GM23248 (cell line): Measurements from ENCODE around the gene SDR42E1. TPM values are rescaled to one million over a fixed set of nuclear protein-coding genes. Genes with fewer than 3 reads are reported as not detected.
A peak's percentile ranks its signal among the peaks of the same experiment; 100 is the strongest.
"Not testable (repeated sequence)": the region's sequence is repeated elsewhere in the genome, so short reads cannot be mapped to it uniquely, and the experiment has no call there.

Experiments used
- DNase-seq: peaks from one replicate; pipeline ENCODE4 v3.0.0-alpha.2; 2015
- H2AFZ ChIP-seq: fragments of 200-600 bp; sonication (generic); 2 replicates; pipeline ENCODE4 v1.6.1; 2016; ENCODE audit warnings: antibody characterized with exemption
- H3F3A ChIP-seq: fragments of 200-600 bp; sonication (generic); 2 replicates; pipeline ENCODE4 v1.6.1; 2016; ENCODE audit warnings: mild to moderate bottlenecking, antibody characterized with exemption, mixed run types; ENCODE audit not compliant: insufficient read depth
- H3K27ac ChIP-seq: fragments of 200-600 bp; sonication (generic); 2 replicates; pipeline ENCODE4 v1.5.1; 2016; ENCODE audit warnings: mild to moderate bottlenecking
- H3K27me3 ChIP-seq: fragments of 200-600 bp; sonication (generic); replicated peaks from 2 replicates; pipeline ENCODE4 v1.6.1; 2016; ENCODE audit warnings: mild to moderate bottlenecking; ENCODE audit not compliant: insufficient read depth
- H3K36me3 ChIP-seq: fragments of 200-600 bp; sonication (generic); 2 replicates; pipeline ENCODE4 v1.6.1; 2016; ENCODE audit warnings: low read depth, mild to moderate bottlenecking
- H3K4me1 ChIP-seq: fragments of 200-600 bp; sonication (generic); 2 replicates; pipeline ENCODE4 v1.6.1; 2016; ENCODE audit warnings: mild to moderate bottlenecking; ENCODE audit not compliant: insufficient read depth
- H3K4me2 ChIP-seq: fragments of 200-600 bp; sonication (generic); one replicate; pipeline ENCODE4 v1.6.1; 2016; ENCODE audit warnings: mild to moderate bottlenecking; ENCODE audit not compliant: unreplicated experiment
- H3K4me3 ChIP-seq: fragments of 200-600 bp; sonication (generic); 2 replicates; pipeline ENCODE4 v1.5.1; 2016; ENCODE audit warnings: mild to moderate bottlenecking
- H3K79me2 ChIP-seq: fragments of 200-600 bp; sonication (generic); 2 replicates; pipeline ENCODE4 v1.6.1; 2016; ENCODE audit warnings: mild to moderate bottlenecking; ENCODE audit not compliant: insufficient read depth
- H3K9ac ChIP-seq: fragments of 200-600 bp; sonication (generic); 2 replicates; pipeline ENCODE4 v1.6.1; 2016; ENCODE audit warnings: mild to moderate bottlenecking
- H3K9me2 ChIP-seq: fragments of 200-600 bp; sonication (generic); 2 replicates; pipeline ENCODE4 v1.6.1; 2016; ENCODE audit warnings: mixed run types, mild to moderate bottlenecking, moderate library complexity; ENCODE audit not compliant: insufficient read depth
- H3K9me3 ChIP-seq: fragments of 200-600 bp; sonication (generic); one replicate; pipeline ENCODE4 v1.6.1; 2017; ENCODE audit warnings: low read depth
- H4K20me1 ChIP-seq: fragments of 200-600 bp; sonication (generic); 2 replicates; pipeline ENCODE4 v1.6.0; 2016; ENCODE audit not compliant: insufficient read depth
- EZH2 ChIP-seq: fragments of 200-600 bp; sonication (generic); IDR thresholded peaks from 2 replicates; pipeline ENCODE4 v1.6.1; 2018; ENCODE audit warnings: antibody characterized with exemption, mild to moderate bottlenecking; ENCODE audit not compliant: insufficient read depth, poor library complexity, severe bottlenecking
- EZH2phosphoT487 ChIP-seq: fragments of 200-600 bp; sonication (generic); IDR thresholded peaks from 2 replicates; pipeline ENCODE4 v1.6.1; 2018; ENCODE audit warnings: antibody characterized with exemption, moderate library complexity, mild to moderate bottlenecking, low read depth; ENCODE audit not compliant: insufficient read depth
- WGBS, 2 experiments: methylation state at CpG; one replicate each; pipeline ENCODE4 v1.1.6; 2015 to 2017; ENCODE audit warnings: low lambda C conversion rate in 2 of 2, low coverage in 1 of 2; ENCODE audit errors: missing lambda C conversion rate in 2 of 2; 5-methylcytosine and 5-hydroxymethylcytosine counted together
- in situ Hi-C: fragments of 300-500 bp; cut with MboI; formaldehyde crosslinking; loops from 2 replicates; pipeline ENCODE4 v1.15.0; 2020
- polyA plus RNA-seq: library from polyadenylated mRNA; unstranded; fragments of >200 nt; fragmentation: Nextera tagmentation; extraction: Ambion mirVana; gene quantifications from 2 replicates; pipeline ENCODE4 v1.2.1, GENCODE V29; 2016
- total RNA-seq: library from RNA; depleted of rRNA; stranded (reverse); fragments of >200 nt; shearing (Covaris generic); gene quantifications from 2 replicates; pipeline ENCODE4 v1.2.3, GENCODE V29; 2014

SDR42E1 gene
- total and polyA plus RNA-seq, 2 experiments from 2014 or later, result not detected

GRCh38 chr16:81995651-81996050 is 15.6 kb downstream of the SDR42E1 start:
- Histone ChIP-seq H3K9ac (no peak overlapping the region), H3K27ac (no peak overlapping the region), H3K79me2 (no peaks in the 10 kb centered on the region), H3K4me1 (peaks cover 17% of the 10 kb centered on the region), H2AFZ (no peak overlapping the region), H3K4me2 (no peak overlapping the region), H4K20me1 (no peaks in the 10 kb centered on the region), H3K27me3 (no peaks in the 10 kb centered on the region), H3K4me3 (no peak overlapping the region), H3K9me3 (no peaks in the 10 kb centered on the region), H3K9me2 (no peaks in the 10 kb centered on the region), H3F3A (peaks cover 15% of the 10 kb centered on the region), H3K36me3 (no peaks in the 10 kb centered on the region)
- DNase-seq, result no peak
- WGBS, 2 experiments, result 74 to 75% methylated on average over 3 of the region's 3 CpGs
- TF ChIP-seq EZH2 (no peak), EZH2phosphoT487 (no peak)
- in situ Hi-C loops, result no loop called here

- no peaks in the 10 kb centered on the region for H3K79me2 ChIP-seq
- peaks cover 17% of the 10 kb centered on the region for H3K4me1 ChIP-seq
- TF ChIP-seq EZH2, result no peak
- no peak for TF ChIP-seq EZH2phosphoT487
- H3F3A ChIP-seq, result peaks cover 15% of the 10 kb centered on the region
- H3K4me2 ChIP-seq, result no peak overlapping the region
- H3K36me3 ChIP-seq, result no peaks in the 10 kb centered on the region
- H3K9me2 ChIP-seq, result no peaks in the 10 kb centered on the region
- no peak overlapping the region for H3K9ac ChIP-seq
- in situ Hi-C loops, result no loop called here
- H2AFZ ChIP-seq, result no peak overlapping the region
- DNase-seq, result peak; percentile 7
- no peak overlapping the region for H3K4me3 ChIP-seq
- H4K20me1 ChIP-seq, result no peaks in the 10 kb centered on the region
- H3K27me3 ChIP-seq, result no peaks in the 10 kb centered on the region
- 77 to 82% methylated on average over 5 of the region's 5 CpGs for WGBS, 2 experiments
- H3K27ac ChIP-seq, result no peak overlapping the region
- H3K9me3 ChIP-seq, result no peaks in the 10 kb centered on the region
Measured at GRCh38 chr16:81994485-81994884, 16.8 kb downstream of the SDR42E1 start.

GRCh38 chr16:81992859-81993258 is 18.4 kb downstream of the SDR42E1 start:
- Histone ChIP-seq H3K9me2 (no peaks in the 10 kb centered on the region), H3K9me3 (no peaks in the 10 kb centered on the region), H3K36me3 (no peaks in the 10 kb centered on the region), H3K79me2 (no peaks in the 10 kb centered on the region), H2AFZ (no peak overlapping the region), H3K4me1 (peaks cover 13% of the 10 kb centered on the region), H3K9ac (no peak overlapping the region), H3K4me2 (no peak overlapping the region), H3K4me3 (no peak overlapping the region), H3F3A (peaks cover 14% of the 10 kb centered on the region), H4K20me1 (no peaks in the 10 kb centered on the region), H3K27ac (no peak overlapping the region), H3K27me3 (no peaks in the 10 kb centered on the region)
- DNase-seq, result no peak
- WGBS, 2 experiments, result 59 to 61% methylated on average over 3 of the region's 3 CpGs
- TF ChIP-seq EZH2phosphoT487 (no peak), EZH2 (no peak)
- in situ Hi-C loops, result no loop called here

- H3K4me3 ChIP-seq, result no peak overlapping the region
- WGBS, 2 experiments, result 57 to 69% methylated on average over 5 of the region's 5 CpGs
- H3K9ac ChIP-seq, result no peak overlapping the region
- H3K79me2 ChIP-seq, result no peaks in the 10 kb centered on the region
- H3K9me3 ChIP-seq, result no peaks in the 10 kb centered on the region
- H3K4me1 ChIP-seq, result no peaks in the 10 kb centered on the region
- no peaks in the 10 kb centered on the region for H3F3A ChIP-seq
- no peak overlapping the region for H3K4me2 ChIP-seq
- H2AFZ ChIP-seq, result no peak overlapping the region
- in situ Hi-C loops, result no loop called here
- no peaks in the 10 kb centered on the region for H3K36me3 ChIP-seq
- no peaks in the 10 kb centered on the region for H4K20me1 ChIP-seq
- TF ChIP-seq EZH2 (no peak), EZH2phosphoT487 (no peak)
- no peak overlapping the region for H3K27ac ChIP-seq
- no peak for DNase-seq
- H3K9me2 ChIP-seq, result no peaks in the 10 kb centered on the region
- 0 out of 2 replicates have a peak, but pooled peaks cover 4% of the 10 kb centered on the region for H3K27me3 ChIP-seq
Measured at GRCh38 chr16:81987706-81988105, 23.6 kb downstream of the SDR42E1 start.

GRCh38 chr16:81987121-81987520 is 24.1 kb downstream of the SDR42E1 start:
- Histone ChIP-seq H3K79me2 (no peaks in the 10 kb centered on the region), H3K27me3 (0 out of 2 replicates have a peak, but pooled peaks cover 4% of the 10 kb centered on the region), H3K36me3 (no peaks in the 10 kb centered on the region), H3K9me2 (no peaks in the 10 kb centered on the region), H3K4me2 (no peak overlapping the region), H4K20me1 (no peaks in the 10 kb centered on the region), H3K4me1 (no peaks in the 10 kb centered on the region), H3K9ac (no peak overlapping the region), H3F3A (no peaks in the 10 kb centered on the region), H2AFZ (no peak overlapping the region), H3K9me3 (no peaks in the 10 kb centered on the region), H3K27ac (no peak overlapping the region), H3K4me3 (no peak overlapping the region)
- 69 to 72% methylated on average over 8 of the region's 8 CpGs for WGBS, 2 experiments
- DNase-seq, result no peak
- TF ChIP-seq EZH2phosphoT487 (no peak), EZH2 (no peak)
- in situ Hi-C loops, result no loop called here

- H4K20me1 ChIP-seq, H3K27ac ChIP-seq, H3F3A ChIP-seq, H3K36me3 ChIP-seq, DNase-seq, H3K27me3 ChIP-seq, H3K9me3 ChIP-seq, H3K9ac ChIP-seq, H3K4me2 ChIP-seq, H3K4me3 ChIP-seq, in situ Hi-C loops, H3K79me2 ChIP-seq, H2AFZ ChIP-seq, H3K4me1 ChIP-seq, H3K9me2 ChIP-seq: not testable (repeated sequence)
- 68 to 73% methylated on average over 21 to 26 of the region's 26 CpGs for WGBS, 2 experiments
Measured at GRCh38 chr16:81977335-81977942, 33.8 kb downstream of the SDR42E1 start.
